ENCODE data around the gene SCRG1.

Gene SCRG1

GRCh38 chr4:173398779-173399415 is at the start of gene SCRG1:
SCRG1 (minus strand) TSS chr4:173399116; CDS start chr4:173391414, 7,702 bp downstream.
- no peak for DNase-seq

DNA sequence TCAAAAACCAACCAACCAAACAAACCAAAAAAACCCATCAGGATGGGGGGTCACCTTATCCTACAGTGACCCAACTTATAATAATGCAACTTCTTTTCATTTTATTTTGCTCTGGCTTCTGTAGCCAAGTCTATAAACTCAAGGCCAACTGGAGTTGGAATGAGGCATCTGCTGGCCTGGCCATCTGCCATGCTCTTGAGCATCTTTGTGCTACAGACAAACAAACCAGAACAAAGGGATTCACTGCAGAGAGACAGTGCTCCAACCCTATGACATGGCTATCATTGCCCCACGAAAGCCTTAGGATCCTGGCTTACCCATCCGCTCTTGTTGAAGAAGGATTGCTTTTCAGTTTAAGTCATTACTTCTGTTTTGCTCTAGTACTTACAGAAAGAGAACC is 49.2 kb upstream of the SCRG1 start:
- DNase-seq = no peak

- no peak for DNase-seq
Observed at GRCh38 chr4:173446416-173446815, 47.5 kb upstream of the SCRG1 start.

DNA sequence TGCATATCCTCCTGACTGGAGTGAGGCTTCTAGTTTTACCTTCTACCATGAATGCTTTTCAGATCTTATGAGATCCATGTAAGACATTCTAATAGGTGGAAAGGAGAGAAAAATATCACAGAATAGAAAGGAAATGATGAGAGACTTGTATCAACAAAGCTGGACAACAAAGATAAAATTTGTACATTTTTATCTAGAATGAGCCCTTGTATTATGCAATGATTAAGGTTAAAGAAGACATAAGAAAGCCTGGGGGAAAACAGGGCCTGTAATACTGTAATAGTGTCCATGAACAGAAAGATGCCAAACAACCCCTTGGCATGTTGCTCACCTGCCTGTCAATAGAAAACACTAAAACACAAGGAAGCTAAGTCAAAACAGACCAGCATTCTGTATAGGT is 44.2 kb upstream of the SCRG1 start:
- DNase-seq = no peak

- no peak for DNase-seq
Observed at GRCh38 chr4:173442223-173442932, 43.5 kb upstream of the SCRG1 start.

- DNase-seq = no peak
Observed at GRCh38 chr4:173440888-173441287, 42.0 kb upstream of the SCRG1 start.

DNA sequence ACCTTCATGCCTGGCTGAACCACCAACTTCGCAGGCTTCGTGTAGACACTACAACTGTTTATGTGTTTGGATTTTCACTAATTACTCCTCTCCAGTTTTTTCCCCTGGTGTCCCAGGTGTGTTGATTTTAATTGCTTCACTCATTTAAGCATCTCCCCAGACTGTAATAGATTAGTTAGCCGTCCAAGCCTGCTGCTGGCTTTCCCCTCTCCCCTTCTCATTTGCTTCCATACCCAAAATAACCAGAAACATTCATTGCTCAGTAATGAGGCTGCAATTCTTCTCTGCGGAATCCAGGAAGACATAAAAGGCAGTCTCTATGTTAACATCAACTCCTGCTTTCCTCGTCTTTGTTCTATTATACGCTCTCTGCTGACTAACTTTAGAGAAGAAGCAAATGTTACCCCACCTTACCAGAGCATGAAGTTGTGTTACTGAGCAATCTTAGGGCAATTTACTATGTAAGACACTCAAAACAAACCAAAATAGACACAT is 37.9 kb upstream of the SCRG1 start:
- DNase-seq = no peak

DNA sequence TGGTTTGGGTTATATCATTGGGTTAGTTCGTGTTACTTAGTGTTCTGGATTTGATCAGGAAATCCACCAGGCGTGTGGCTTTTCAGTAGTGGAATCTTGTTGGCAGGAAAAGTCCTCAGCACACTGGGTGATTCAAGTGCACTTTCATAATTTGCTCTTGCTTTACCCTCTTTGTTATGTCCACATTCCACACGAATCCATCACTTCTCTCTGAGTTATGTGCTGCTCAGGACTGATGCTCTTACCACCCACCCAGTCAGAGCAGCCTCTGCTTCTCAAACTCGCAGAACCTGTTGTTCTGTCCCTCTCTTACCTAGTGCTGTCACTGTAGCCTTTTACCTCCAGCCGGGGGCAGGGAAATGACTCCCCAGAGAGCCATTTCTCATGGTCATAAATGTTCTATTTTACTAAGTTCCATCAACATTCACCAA is 37.2 kb upstream of the SCRG1 start:
- DNase-seq = no peak

GRCh38 chr4:173434231-173434630 is 35.3 kb upstream of the SCRG1 start:
- DNase-seq = peak; percentile 63

DNA sequence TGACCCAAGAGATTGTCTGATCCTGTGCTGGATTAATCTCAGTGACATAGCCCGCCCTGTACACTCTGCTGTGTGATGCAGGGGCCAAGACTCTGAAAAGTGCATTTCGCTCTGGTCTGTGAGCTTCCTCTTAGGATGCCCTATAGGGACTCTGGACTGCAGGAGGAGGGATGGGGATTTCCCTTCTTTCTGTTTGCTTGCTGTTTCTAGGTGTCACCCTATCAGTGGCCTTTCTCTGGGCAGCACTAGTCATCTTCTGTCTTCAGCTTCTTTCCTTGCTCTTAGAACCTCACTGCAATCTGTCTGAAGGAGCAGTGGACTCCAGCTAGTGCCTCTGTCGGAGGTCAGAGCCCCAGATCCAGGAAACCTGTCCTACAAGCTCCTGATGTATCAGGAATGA is 34.5 kb upstream of the SCRG1 start:
- no peak for DNase-seq

- DNase-seq = no peak
Observed at GRCh38 chr4:173432430-173432829, 33.5 kb upstream of the SCRG1 start.

GRCh38 chr4:173426064-173426463 is 27.1 kb upstream of the SCRG1 start:
- no peak for DNase-seq

- no peak for DNase-seq
Observed at GRCh38 chr4:173424899-173425805, 26.2 kb upstream of the SCRG1 start.

GRCh38 chr4:173420801-173421200 is 21.9 kb upstream of the SCRG1 start:
- no peak for DNase-seq

- no peak for DNase-seq
Observed at GRCh38 chr4:173420324-173420752, 21.4 kb upstream of the SCRG1 start.

- peak; percentile 75 for DNase-seq
Observed at GRCh38 chr4:173418639-173419038, 19.7 kb upstream of the SCRG1 start.

- no peak for DNase-seq
Observed at GRCh38 chr4:173417833-173418232, 18.9 kb upstream of the SCRG1 start.

GRCh38 chr4:173415885-173416653 is 17.2 kb upstream of the SCRG1 start:
- DNase-seq = peak; percentile 97

DNA sequence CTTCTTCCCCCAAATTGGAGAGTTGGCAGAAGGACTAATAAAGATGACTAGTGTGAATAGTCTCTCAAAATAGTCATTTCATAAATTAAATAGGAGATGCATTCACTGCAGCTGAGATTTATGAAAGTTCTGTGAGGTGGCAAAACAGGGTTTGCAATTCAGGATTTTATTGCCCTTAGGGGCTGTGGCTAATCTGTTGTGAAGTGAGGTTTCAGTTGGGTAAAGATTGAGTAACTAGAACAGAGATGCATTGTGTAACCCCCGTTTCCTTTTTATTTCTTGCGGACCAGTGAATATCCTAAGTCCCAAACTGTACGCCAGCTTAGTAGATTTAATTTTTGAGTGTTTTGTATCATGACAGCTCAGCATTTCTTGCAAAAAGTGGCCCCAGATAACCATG is 16.2 kb upstream of the SCRG1 start:
- peak; percentile 89 for DNase-seq

- no peak for DNase-seq
Observed at GRCh38 chr4:173414456-173414855, 15.5 kb upstream of the SCRG1 start.

- peak; percentile 83 for DNase-seq
Observed at GRCh38 chr4:173413036-173413435, 14.1 kb upstream of the SCRG1 start.

GRCh38 chr4:173411106-173411693 is 12.3 kb upstream of the SCRG1 start:
- no peak for DNase-seq

All from GF-D8 (cell line).